Measurements from ENCODE around the gene DNM3.

Gene DNM3

DNA sequence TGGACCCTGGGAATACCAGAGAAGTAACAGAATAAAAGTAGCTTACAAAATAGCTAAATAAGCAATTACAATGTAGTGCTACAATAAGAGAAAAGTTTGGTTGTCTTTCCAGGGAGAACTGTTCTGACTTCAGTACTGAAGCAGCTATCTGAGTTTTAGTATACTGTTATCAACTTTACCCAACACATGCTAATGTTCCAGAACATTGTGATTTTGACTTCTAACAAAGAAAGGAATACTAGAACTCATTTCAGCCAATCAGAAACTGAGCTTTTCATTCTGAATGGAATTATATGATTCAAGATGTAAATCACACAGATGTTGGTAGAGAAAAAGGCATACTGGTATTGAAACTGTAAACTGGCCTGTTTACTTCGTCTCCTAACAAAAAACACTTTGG is 579.1 kb downstream of the DNM3 start, which contains the start of gene C1orf105:
TSS of gene C1orf105 (plus strand) at position 301 of the 400 bp plus-strand sequence. CDS start 201 bp downstream, outside the sequence.
- Histone ChIP-seq H3K9ac (ENCODE audit: low read length) (no peak within 1 kb of the TSS), H3K27me3 (ENCODE audit: low read length) (no peaks in the 10 kb centered on the region), H3K79me2 (ENCODE audit: insufficient read depth, low read length) (no peaks in the 10 kb centered on the region), H2AFZ (ENCODE audit: low read depth, low read length, severe bottlenecking) (no peak within 1 kb of the TSS), H3K4me2 (ENCODE audit: low read depth, low read length, poor library complexity, severe bottlenecking) (no peak within 1 kb of the TSS), H3K36me3 (ENCODE audit: low read length) (no peaks in the 10 kb centered on the region), H3K9me2 (replicated peaks; ENCODE audit: insufficient read depth, low read length) (no peaks in the 10 kb centered on the region), H3F3A (ENCODE audit: insufficient read depth) (no peaks in the 10 kb centered on the region), H3K9me3 (ENCODE audit: insufficient read depth, low read length) (no peaks in the 10 kb centered on the region), H4K20me1 (ENCODE audit: low read depth, low read length) (no peaks in the 10 kb centered on the region), H3K4me3 (ENCODE audit: insufficient read depth, low read length, poor library complexity, severe bottlenecking) (no peak within 1 kb of the TSS), H3K27ac (ENCODE audit: low read depth, low read length) (no peak within 1 kb of the TSS)
- TF ChIP-seq, protein P1, sequence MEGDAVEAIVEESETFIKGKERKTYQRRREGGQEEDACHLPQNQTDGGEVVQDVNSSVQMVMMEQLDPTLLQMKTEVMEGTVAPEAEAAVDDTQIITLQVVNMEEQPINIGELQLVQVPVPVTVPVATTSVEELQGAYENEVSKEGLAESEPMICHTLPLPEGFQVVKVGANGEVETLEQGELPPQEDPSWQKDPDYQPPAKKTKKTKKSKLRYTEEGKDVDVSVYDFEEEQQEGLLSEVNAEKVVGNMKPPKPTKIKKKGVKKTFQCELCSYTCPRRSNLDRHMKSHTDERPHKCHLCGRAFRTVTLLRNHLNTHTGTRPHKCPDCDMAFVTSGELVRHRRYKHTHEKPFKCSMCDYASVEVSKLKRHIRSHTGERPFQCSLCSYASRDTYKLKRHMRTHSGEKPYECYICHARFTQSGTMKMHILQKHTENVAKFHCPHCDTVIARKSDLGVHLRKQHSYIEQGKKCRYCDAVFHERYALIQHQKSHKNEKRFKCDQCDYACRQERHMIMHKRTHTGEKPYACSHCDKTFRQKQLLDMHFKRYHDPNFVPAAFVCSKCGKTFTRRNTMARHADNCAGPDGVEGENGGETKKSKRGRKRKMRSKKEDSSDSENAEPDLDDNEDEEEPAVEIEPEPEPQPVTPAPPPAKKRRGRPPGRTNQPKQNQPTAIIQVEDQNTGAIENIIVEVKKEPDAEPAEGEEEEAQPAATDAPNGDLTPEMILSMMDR (IDR thresholded peaks at IDR 0.05; ENCODE audit: insufficient read depth, low read length, poor library complexity, severe bottlenecking): no peak
- TF ChIP-seq EZH2phosphoT487 (conservative IDR thresholded peaks at IDR 0.05; ENCODE audit: low read length): no peak

DNA sequence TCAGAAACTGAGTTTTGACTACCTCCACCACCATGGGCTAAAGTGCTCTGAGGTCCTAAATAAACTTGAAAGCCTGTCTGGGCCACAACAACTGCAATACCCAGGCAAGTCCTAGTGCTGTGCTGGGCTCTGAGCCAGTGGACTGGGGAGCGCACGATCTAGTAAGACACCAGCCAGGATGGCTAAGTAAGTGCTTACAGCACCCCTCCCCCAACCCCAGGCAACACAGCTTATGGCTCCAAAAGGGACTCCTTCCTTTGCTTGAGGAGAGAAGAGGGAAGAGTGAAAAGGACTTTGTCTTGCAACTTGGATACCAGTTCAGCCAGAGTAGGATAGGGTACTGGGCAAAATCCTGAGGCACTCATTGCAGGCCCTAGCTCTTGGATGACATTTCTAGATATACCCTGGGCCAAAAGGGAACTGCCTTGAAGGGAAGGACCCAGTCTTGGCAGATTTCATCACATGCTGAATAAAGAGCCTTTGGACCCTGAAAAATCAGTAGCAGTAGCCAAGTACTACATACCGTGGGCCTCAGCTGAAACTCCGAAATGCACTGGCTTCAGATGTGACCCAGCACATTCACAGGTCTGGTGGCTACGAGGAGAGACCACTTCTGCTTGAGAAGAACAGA is 580.8 kb downstream of the DNM3 start:
- Histone ChIP-seq H3K9me2 (replicated peaks; ENCODE audit: insufficient read depth, low read length) (no peaks in the 10 kb centered on the region), H3F3A (ENCODE audit: insufficient read depth) (no peaks in the 10 kb centered on the region), H3K4me2 (ENCODE audit: low read depth, low read length, poor library complexity, severe bottlenecking) (no peak overlapping the region), H3K9me3 (ENCODE audit: insufficient read depth, low read length) (no peaks in the 10 kb centered on the region), H2AFZ (ENCODE audit: low read depth, low read length, severe bottlenecking) (no peak overlapping the region), H3K79me2 (ENCODE audit: insufficient read depth, low read length) (no peaks in the 10 kb centered on the region), H3K36me3 (ENCODE audit: low read length) (no peaks in the 10 kb centered on the region), H3K27ac (ENCODE audit: low read depth, low read length) (no peak overlapping the region), H3K9ac (ENCODE audit: low read length) (no peak overlapping the region), H3K27me3 (ENCODE audit: low read length) (no peaks in the 10 kb centered on the region), H3K4me3 (ENCODE audit: insufficient read depth, low read length, poor library complexity, severe bottlenecking) (no peak overlapping the region), H4K20me1 (ENCODE audit: low read depth, low read length) (no peaks in the 10 kb centered on the region)
- no peak for TF ChIP-seq EZH2phosphoT487 (conservative IDR thresholded peaks at IDR 0.05; ENCODE audit: low read length)
- TF ChIP-seq, protein P1 (IDR thresholded peaks at IDR 0.05; ENCODE audit: insufficient read depth, low read length, poor library complexity, severe bottlenecking): no peak

DNA sequence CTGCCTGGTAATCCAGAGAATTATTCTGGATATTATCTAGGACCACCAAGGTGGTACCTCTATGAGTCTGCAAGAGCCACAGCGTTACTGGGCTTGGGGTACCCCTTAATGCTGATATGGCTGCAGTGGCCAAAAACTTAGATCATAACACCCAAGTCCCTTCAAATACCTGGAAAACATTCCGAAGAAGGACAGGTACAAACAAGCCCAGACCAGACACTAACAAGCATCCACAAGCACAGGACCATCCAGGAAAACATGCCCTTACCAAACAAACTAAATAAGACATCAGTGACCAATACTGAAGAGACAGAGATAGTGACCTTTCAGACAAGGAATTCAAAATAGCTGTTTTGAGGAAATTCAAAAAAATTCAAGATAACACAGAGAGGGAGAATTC is 582.0 kb downstream of the DNM3 start:
- H3K9me3 ChIP-seq (ENCODE audit: insufficient read depth, low read length): no peaks in the 10 kb centered on the region
- H2AFZ ChIP-seq (ENCODE audit: low read depth, low read length, severe bottlenecking): no peak overlapping the region
- H3K79me2 ChIP-seq (ENCODE audit: insufficient read depth, low read length): no peaks in the 10 kb centered on the region
- no peaks in the 10 kb centered on the region for H3K9me2 ChIP-seq (replicated peaks; ENCODE audit: insufficient read depth, low read length)
- no peak overlapping the region for H3K27ac ChIP-seq (ENCODE audit: low read depth, low read length)
- no peak overlapping the region for H3K4me2 ChIP-seq (ENCODE audit: low read depth, low read length, poor library complexity, severe bottlenecking)
- H3K9ac ChIP-seq (ENCODE audit: low read length): no peak overlapping the region
- H3K4me3 ChIP-seq (ENCODE audit: insufficient read depth, low read length, poor library complexity, severe bottlenecking): no peak overlapping the region
- TF ChIP-seq, protein P1 (IDR thresholded peaks at IDR 0.05; ENCODE audit: insufficient read depth, low read length, poor library complexity, severe bottlenecking): no peak
- no peak for TF ChIP-seq EZH2phosphoT487 (conservative IDR thresholded peaks at IDR 0.05; ENCODE audit: low read length)
- no peaks in the 10 kb centered on the region for H3K36me3 ChIP-seq (ENCODE audit: low read length)
- H4K20me1 ChIP-seq (ENCODE audit: low read depth, low read length): no peaks in the 10 kb centered on the region
- no peaks in the 10 kb centered on the region for H3K27me3 ChIP-seq (ENCODE audit: low read length)
- no peaks in the 10 kb centered on the region for H3F3A ChIP-seq (ENCODE audit: insufficient read depth)
